Measurements from ENCODE around the gene TNFAIP2. TPM values are rescaled to one million over a fixed set of nuclear protein-coding genes. Genes with fewer than 3 reads are reported as not detected.

TNFAIP2 gene
- polyA plus RNA-seq, 10 donors, result 38.5 to 82.1 (median 53.0) TPM

DNA sequence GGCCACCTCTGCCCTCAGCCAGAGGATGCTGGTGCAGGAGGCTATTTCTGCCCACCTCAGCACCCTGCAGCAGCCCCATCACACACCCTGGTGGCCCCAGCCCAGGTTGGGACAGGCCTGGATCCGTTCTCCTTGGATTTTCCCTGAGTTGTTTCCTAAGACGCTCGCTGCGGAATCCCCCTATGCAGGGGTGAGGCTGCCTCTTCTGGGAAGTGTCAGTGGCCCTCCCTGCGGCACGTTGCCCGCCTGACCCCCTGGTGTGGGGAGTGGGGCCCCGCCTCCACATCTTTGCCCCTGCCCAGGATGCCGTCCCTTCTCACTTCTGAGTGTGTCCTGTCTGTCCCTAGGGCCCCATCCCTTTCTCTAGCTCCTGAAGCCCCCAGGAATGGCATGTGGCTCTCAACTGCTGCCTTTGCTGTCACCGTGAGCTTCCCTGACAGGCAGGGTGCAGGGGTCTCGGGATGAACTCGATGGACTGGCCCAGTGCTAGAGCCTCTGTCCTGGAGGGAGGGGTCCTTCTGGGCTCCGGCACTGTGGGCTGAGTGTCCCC, 29.3 kb upstream of the TNFAIP2 start:
- no peak for DNase-seq

DNA sequence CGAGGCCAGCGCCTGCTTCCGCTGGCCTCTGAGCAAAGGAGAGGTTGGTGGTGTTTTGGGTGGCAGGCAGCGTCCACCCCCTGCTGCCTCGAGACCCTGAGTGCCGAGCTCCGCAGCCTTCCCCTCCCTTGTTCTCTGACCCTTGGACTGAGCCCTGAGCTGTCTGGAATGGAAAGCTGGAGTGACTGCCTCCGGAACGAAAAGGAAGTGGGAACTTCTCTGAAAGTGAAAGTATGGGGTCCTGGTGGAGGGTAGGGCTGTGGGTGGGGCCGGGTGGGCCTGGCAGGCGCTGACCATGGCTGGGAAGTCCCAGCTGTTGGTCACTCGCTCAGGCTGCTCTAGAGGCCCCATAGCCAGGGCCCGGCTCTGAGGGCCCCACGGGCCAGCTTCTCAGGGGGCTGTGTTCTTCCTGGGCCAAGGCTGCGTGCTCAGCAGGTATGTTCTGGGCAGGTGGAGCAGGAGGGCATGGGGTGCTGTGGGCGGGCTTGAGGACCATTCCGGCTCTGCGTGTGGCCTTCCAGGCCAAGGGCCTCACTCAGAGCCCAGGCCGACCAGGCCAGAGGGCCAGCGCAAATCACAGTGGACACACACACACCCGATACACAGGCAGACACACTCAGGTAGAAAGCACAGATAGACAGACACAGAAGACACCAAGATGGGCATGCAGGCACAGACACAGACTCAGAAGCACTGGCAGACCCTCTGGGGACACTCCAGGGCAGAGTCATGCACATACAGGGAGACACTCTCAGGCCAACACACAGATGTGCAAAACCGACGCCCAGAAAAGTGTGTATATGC, 28.7 kb upstream of the TNFAIP2 start, which contains the start of gene EXOC3L4:
Gene EXOC3L4, plus strand, starts transcription at position 320 of the 804 bp plus-strand sequence. CDS start 5,495 bp downstream, outside the sequence.
- no peak for DNase-seq

GRCh38 chr14:103095210-103095778, 28.0 kb upstream of the TNFAIP2 start:
- DNase-seq, result no peak

- no peak for DNase-seq
These were observed 26.9 kb upstream of the TNFAIP2 start for GRCh38 chr14:103096387-103096786.

GRCh38 chr14:103097244-103097993, 25.8 kb upstream of the TNFAIP2 start:
- no peak for DNase-seq

DNA sequence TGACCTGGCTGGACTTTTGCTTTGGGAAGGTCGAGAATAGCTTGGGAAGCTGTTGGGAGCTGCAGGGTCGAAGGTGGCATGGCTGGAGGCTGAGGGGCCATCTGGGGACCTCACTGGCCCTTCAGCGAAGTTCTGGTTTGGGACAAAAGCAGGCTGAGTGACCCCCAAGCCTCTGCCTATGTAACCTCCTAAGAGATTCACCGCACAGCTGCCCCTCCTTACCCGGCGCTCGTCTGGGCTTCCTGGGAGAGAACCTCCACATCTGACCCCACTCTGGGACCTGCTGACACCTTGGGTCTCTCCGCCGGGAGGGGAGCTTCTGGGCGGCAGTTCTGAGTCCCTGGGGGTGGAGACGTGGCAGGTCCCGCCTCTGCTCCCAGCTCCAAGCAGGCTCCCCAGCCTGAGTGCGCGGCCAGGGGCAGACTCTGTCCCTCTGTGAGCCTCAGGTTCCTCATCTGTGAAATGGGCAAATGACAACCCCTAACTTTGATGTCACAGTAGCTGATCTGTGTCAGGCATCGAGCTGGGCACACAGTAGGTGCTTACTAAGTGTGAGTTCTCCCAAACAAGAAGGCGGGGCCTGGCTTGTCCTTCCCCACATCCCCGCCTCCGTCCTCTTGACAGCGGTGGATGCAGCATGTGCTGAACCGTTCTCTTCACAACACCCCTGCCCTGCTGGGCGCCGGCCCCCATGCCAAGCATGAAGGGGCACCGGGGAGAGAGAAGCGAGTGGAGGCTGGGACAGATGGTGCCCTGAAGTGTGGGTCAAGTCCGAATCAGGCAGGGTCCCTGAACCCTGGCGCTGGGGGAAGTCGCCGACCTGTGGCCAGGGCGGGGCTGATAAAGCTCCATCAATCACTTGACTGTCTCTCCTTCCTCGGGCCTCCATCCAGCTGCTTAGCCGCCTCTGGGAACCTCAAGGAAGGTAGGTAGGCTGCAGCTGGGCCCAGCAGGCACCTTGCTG, 25.0 kb upstream of the TNFAIP2 start:
- no peak for DNase-seq

DNA sequence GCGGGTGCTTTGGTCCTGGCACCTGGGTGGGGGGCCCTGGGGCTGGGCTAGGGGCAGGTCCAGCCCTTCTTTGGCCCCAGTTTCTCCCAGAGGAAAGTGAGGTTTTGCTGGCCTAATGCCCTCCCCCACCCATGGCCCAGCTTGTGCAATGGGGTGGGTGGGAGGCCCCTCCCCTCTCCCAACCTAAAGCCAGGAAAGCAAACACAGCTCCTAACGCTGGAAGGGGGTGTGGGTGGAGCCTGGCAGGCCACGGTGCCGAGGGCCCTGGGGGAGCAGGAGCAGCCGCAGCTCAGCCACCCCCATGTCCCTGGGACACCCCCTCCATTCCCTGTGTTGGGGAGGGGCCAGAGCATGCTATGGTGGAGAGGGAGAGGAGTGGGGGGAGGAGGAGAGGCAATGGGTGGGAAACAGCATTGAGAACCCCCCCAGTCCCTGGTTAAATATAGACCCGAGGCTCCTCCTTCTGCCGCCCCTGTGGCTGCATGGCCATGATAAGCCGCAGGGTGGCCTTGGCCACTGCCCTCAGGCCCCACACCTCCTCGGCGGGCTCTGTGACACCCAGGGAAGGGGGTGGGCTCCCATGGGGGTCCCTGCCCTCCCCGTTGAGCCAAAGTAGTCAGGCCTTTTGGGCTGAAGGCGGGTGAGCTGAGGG, 24.1 kb upstream of the TNFAIP2 start:
- no peak for DNase-seq

DNA sequence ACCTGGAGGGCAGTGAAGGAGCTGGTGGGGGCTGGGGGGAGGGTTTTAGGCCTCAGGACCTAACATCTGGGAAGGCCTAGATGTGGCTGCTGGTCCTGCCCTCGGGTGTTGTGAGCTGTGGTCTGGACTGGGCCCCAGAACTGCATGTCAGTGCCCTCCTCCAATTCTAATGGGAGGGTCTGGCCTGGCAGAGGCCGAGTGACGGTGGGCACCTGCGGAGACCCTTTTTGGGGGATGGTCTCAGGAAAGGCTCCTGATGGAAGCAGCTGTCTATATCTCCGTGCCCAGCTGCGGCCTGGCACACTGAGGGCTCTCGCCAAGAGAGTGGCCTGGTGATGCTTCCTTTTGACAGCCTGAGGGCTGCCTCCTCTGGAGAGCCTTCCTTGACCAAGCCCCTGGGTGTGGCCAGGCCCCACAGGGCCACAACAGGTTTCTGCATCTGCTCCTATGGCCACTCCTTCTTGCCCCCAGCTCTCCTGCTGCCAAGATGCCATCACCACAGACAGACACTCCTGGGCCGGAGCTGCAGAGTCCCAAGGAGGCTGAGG, 23.5 kb upstream of the TNFAIP2 start:
- DNase-seq, result no peak

GRCh38 chr14:103100281-103101121, 22.8 kb upstream of the TNFAIP2 start:
- DNase-seq, result no peak

- DNase-seq, result no peak
These were observed 21.9 kb upstream of the TNFAIP2 start for GRCh38 chr14:103101257-103101962.

DNA sequence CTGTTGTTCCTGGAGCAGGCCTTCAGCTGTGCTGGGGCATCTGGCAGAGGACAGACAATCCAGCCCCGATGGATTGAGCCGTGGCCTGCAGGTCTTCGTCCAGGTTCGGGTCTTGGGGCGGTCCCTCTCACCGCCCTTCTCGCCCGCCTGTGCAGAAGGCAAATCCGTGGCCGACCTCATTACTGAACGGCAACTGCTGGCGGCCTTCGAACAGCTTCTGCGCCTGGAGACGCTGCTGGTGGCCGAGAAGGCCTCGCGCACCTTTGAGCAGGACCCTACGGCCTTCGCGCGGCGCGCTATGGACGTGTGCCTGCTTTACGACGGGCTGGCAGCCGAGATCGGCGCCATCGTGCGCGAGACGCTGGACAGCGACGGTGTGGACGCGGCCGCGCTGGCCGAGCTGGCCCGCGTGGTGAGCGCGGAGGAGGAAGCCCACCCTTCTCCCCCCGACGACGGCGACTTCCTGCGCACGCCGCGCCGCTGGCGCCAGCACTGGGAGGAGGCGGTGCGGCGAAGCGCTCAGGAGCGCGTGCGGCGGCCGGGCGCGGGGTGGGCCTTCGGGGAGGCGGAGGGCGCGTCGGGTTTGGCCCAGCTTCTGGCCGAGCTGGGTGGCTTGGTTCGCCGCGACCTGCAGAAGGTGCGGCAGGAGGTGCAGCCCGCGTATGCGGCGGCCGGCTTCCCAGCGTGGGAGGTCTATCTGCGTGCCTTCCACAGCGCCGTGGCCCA, 21.1 kb upstream of the TNFAIP2 start:
- DNase-seq, result peak in 1 of 3 donors; percentile 72

GRCh38 chr14:103102689-103103260, 20.5 kb upstream of the TNFAIP2 start:
- no peak for DNase-seq

DNA sequence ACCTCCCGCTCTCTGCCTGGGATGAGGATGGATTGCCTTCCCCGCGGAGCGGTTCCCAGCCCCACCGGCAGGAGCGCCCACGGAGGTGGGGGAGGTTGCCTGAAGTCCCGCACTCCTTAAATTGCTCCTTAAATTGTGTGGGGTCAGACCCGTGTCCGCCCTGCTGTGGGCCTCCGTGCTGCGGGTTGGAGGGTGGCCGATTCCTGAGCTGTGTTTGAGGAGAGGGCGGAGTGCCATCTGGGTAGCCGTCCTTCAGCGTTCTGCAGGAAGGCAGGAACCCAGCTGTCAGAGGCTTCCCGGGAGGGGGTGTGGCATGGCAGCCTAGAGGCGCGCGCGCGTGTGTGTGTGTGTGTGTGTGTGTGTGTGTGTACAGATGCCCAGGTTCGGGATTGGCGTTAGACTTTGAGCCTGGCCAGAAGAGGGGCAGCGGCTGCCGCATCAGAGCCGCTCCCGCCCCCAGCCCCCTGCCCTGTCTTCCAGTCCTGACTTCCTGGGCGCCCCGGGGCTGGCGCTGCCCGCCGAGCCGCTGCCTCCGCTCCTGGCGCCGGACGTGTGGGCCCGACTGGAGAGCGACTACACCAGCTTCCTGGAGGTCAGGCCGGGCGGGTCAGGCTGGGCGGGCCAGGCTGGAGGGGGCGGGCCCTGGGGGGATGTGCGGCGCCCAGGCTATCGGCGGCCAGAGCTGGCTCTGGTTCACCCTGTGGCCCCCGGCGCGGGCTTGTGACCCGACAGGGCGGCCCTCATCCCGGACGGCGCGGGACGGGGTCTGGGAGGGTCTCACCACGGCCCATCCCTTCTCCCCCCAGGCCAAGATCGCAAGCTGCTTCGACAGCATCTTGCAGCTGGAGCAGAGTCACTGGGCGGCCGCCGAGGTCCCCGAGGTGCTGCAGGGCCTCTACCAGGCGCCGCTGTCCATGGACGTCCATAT, 19.5 kb upstream of the TNFAIP2 start:
- peak in 2 of 3 donors; percentile 45 to 76 for DNase-seq

GRCh38 chr14:103104389-103104653, 18.9 kb upstream of the TNFAIP2 start:
- no peak for DNase-seq

GRCh38 chr14:103104654-103105452, 18.4 kb upstream of the TNFAIP2 start:
- DNase-seq, result peak in 2 of 3 donors; percentile 73 to 83

Measured in muscle of back (tissue), 11 donors.